ENCODE measurements around the gene RBP4.

RBP4 gene

DNA sequence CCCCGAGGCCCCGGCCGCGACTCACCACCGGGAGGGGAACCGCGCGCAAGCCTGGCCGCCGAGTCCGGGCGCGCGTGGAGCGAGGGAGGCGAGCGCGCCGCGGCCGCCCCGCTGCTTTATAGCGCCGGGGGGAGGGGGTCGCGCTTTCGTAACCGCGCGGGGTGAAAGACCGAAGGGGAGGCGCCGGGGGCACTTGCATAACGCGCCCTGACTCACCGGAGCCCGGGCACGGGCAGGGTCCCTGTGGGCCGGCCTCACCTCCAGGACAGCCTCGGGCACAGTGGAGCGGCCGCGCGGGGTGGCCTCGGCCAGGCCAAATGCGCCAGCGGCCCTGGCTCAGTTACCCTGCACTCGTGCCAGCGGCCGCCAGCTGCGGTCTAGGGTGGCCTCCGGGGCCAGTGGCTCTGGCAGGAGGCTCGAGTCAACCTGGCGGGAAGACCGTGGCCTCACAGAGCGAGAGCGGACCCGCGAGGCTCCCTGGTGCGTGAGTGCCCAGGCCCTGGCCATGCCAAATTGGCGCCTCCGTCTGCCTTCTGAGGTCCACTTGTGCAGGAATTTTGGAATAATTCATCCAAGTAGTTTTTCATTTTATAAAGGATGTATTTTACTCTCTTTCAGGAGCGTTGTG lies at the start of gene RBP4:
Gene RBP4, minus strand, starts transcription at position 90 of the 628 bp plus-strand sequence. CDS start 207 bp downstream, outside the sequence.
- no peak for DNase-seq (ENCODE audit: low read depth in 2 of 3, low spot score in 2 of 3)

- DNase-seq (ENCODE audit: low read depth in 2 of 3, low spot score in 2 of 3), result no peak
Observed at GRCh38 chr10:93639791-93640190, 38.8 kb upstream of the RBP4 start.

DNA sequence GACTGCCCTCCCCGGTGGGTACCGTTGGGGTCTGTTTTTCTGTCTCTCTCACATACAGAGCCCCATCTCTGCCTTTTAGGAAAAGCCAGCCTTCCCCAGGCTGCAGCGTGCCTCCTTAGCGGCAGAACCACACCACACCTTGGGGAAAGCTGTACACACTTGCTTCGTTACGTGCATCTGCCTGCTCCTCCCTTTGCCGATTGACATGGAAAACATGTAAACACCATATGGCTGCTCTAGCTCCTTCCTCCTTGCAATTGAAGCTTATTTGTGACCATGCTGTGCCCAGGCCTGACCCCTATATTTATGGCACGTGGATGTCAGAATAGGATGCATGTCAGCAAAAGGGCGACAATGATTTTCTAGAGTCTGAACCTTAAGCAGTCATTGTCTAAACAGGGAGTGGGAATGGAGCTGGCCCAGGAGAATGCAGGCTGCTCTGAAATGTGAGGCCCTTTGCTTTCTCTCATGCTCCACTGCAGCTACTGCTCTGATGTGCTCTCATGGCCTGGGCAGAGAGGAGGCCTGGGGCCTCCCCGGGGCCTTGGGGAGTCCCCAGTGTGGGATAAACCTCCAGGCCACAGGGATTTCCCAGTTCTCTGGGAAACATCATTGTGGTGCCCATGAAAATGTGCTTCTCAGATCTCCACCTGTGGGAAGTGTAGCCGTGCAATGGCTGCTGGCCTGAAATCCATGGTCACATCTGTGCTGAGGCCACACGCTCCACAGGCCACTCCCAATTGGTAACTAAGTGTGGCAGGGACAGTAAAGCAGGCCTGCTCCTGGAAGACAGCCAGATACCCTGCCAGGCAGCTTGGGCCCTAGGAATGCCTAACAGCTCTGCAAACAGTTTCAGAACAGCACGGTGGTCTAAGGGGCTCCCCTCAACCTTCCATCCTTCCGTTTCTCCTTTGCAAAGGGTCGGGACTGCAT lies 29.9 kb upstream of the RBP4 start:
- no peak for DNase-seq (ENCODE audit: low read depth in 2 of 3, low spot score in 2 of 3)

DNA sequence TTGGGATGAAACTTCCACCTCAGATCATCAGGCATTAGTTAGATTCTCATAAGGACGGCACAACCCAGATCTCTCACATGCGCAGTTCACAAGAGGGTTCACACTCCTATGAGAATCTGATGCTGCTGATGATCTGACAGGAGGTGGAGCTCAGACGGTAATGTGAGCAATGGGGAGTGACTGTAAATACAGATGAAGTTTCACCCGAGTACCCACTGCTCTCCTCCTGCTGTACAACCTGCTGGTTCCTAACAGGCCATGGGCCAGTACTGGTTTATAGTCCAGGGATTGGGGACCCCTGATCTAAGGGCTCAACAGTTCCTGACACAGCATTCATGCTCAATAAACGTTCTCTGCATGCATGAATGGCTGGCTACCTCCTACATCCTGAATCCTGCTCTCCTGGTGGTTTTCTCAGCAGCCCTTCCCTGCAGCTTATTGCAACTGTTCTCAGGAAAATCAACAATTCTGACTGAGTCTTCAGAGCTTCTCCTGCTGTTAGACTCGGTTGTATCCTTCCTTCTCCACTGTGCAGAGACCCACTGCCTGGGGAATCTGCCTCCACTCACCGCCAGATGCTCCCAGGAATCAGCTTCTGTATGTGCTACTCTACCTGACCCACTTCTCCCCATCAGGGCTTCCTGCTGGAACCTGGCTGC lies 28.7 kb upstream of the RBP4 start:
- no peak for DNase-seq (ENCODE audit: low read depth in 2 of 3, low spot score in 2 of 3)

GRCh38 chr10:93628858-93629257 lies 27.8 kb upstream of the RBP4 start:
- DNase-seq (ENCODE audit: low read depth in 2 of 3, low spot score in 2 of 3), result no peak

DNA sequence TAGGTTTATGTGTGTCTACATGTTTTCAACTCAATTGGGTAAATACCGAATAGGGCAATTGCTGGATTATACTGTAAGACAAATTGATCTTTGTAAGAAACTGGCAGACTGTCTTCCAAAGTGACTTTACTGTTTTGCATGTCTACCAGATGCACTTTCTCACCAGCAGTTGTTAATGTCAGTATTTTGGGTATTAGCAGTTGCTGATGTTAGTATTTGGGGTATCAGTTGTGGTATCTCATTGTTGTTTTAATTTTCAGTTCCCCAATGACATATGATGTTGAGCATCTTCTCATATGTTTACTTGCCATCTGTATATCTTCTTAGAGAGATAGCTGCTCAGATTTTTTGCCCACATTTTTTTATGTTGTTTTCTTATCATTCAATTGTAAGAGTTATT lies 21.9 kb upstream of the RBP4 start:
- no peak for DNase-seq (ENCODE audit: low read depth in 2 of 3, low spot score in 2 of 3)

GRCh38 chr10:93620925-93621324 lies 19.9 kb upstream of the RBP4 start:
- no peak for DNase-seq (ENCODE audit: low read depth in 2 of 3, low spot score in 2 of 3)

DNA sequence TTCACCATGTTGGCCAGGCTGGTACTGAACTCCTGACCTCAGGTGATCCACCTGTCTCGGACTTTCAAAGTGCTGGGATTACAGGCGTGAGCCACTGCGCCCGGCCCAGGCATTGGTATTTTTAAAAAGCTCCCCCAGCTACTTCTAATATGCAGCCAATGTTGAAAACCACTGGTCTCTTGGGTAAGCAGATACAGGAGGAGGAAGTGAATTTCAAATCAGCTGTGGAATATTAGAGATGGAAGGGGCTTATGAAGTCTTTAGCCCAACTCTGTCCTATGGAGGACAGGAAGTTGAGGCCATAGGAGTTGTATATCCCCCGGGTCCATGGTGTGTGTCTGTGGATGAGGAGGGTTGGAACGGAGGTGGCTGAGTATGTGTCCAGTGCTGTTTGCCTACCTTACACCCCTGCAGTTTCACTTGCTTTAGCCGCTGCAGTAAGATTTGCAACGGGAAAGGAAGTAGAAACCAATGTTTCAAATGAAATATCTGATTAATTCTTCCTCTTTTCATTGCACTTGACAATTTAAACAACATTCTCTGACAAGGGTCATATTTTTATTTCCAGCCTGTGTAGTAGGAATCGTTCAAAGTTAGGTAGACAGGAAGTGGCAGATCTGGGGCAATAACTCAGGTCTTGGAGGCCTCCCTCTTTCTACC lies 14.7 kb upstream of the RBP4 start:
- DNase-seq (ENCODE audit: low read depth in 2 of 3, low spot score in 2 of 3), result no peak

DNA sequence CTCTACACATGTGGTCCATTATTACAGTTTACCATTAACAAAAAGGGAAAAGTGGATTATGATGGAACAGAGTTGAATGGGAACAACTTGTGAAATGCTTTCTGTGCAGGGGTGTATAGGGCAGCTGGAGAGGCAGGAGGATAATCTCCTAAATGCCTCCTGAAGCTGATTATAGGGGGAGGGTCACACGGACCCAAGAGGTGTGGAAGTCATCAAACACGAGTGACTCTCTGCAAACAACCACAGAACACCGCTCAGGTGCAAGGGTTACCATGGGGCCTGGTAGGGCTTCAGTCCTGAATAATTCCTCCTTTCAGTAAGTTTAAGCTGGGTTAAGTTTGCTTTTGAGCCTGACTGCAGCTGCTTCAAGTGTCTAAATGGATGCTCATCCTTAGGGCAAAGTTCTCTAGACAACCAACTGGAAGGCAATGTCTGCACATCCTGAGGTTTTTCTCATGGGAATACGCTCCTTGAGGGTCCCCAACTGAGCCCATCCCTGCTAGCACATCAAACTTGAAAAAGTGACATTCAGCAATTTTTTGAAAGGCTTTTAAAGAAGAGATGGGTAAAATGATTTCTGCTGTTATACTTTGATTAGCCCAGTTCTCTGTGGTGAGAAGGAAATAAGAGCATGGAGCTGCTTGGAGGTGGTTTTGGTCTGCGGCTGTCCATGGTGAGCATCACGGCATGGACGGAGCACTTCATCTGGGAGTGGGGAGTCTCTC lies 13.2 kb upstream of the RBP4 start:
- no peak for DNase-seq (ENCODE audit: low read depth in 2 of 3, low spot score in 2 of 3)

- no peak for DNase-seq (ENCODE audit: low read depth in 2 of 3, low spot score in 2 of 3)
Observed at GRCh38 chr10:93613126-93613525, 12.1 kb upstream of the RBP4 start.

GRCh38 chr10:93612311-93612710 lies 11.3 kb upstream of the RBP4 start, which contains the start of gene PDE6C:
Gene PDE6C, plus strand, starts transcription at chr10:93612537. Its CDS starts 189 bp downstream, at chr10:93612726.
- DNase-seq (ENCODE audit: low read depth in 2 of 3, low spot score in 2 of 3), result no peak

DNA sequence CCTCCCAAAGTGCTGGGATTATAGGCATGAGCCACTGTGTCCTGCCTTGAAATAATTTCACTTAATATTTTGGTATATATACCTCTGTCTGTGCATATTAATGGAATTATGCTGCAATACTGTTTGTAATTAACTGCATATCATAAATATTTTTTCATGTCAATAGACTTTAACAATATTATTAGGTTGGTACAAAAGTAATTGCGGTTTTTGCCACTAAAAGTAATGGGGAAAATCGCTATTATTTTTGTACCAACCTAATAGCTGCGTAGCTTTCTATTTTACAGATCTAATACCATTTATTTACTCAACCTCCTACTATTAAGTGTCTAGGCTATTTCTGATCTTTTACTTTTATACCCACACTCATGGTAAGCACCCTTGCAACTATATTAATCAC lies 7.4 kb upstream of the RBP4 start:
- no peak for DNase-seq (ENCODE audit: low read depth in 2 of 3, low spot score in 2 of 3)

DNA sequence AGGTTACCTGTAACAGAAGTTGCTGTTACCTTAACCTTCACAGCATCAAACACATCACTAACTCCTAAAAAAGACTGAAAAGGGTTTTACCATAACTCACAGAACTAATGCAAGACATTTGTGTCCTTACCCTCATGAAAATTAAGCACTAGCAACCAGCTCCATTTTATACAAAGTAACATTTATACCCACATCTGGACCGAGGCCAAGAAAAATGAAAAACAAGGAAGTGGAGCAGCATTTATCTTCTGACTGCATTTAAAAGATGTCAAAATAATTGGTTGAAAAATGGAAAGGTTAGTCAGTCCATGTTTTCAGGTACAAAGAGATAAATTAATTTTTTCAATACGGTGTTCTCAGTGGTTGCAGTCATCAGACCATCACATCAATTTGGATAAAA lies 3.1 kb upstream of the RBP4 start:
- no peak for DNase-seq (ENCODE audit: low read depth in 2 of 3, low spot score in 2 of 3)

- DNase-seq (ENCODE audit: low read depth in 2 of 3, low spot score in 2 of 3), result no peak
Observed at GRCh38 chr10:93603023-93603422, 2.0 kb upstream of the RBP4 start.

- DNase-seq (ENCODE audit: low read depth in 2 of 3, low spot score in 2 of 3), result no peak
Observed at GRCh38 chr10:93601774-93602162, 733 bp upstream of the RBP4 start.

GRCh38 chr10:93600446-93601145 lies 439 bp downstream of the RBP4 start:
- DNase-seq (ENCODE audit: low read depth in 2 of 3, low spot score in 2 of 3), result no peak

DNA sequence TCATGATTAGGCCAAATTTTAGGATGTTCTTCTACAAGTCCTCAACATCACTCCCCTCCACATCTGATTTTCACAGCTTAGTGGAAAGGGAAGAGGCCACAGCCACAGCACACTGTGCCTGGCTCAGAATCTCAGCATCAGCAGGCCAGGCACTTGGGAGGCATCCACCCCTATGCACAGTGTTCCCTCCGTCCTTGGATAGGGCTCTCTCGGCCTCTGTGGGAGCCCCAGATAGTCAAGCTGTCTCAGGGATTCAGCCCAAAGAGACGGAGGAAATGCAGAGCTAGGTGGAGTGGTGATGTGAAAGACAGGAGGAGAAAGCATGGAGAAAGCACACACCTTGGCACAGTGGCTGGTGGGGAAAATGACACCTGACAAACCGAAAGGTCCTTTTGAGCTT lies 1.3 kb downstream of the RBP4 start:
- DNase-seq (ENCODE audit: low read depth in 2 of 3, low spot score in 2 of 3), result no peak

GRCh38 chr10:93599335-93599734 lies 1.7 kb downstream of the RBP4 start:
- DNase-seq (ENCODE audit: low read depth in 2 of 3, low spot score in 2 of 3), result no peak

DNA sequence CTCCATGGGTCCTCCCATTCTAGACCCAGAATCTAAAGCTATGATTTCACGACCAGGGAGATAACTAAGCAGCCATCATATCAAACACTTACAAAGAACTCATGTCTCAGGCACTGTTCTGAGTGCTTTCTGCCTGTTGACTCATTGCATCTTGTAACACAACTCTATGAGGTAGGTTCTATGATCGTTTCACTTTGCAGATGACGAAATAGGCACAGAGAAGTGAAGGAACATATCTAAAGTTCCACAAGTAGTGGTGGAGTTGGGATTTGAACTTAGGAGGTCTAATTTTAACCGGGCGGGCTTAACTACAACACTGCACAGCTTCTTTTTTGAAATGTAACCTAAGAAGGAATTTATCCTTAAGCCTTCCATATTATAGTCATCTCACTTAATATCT lies 2.9 kb downstream of the RBP4 start:
- no peak for DNase-seq (ENCODE audit: low read depth in 2 of 3, low spot score in 2 of 3)

GRCh38 chr10:93597075-93597599 lies 3.9 kb downstream of the RBP4 start:
- DNase-seq (ENCODE audit: low read depth in 2 of 3, low spot score in 2 of 3), result no peak

Data from activated CD8-positive, alpha-beta memory T cell treated with anti-CD3 and anti-CD28 coated beads for 48 hours (primary cell).